ENCODE measurements around the gene RCAN2. TPM values are rescaled to one million over a fixed set of nuclear protein-coding genes. Genes with fewer than 3 reads are reported as not detected.

Gene RCAN2
- total RNA-seq, 2 donors from 2014 or later: 0.55 to 7.6 TPM

- H3K9me3 Mint-ChIP-seq: no peaks in the 10 kb centered on the region
- no peak overlapping the region for H3K4me3 Mint-ChIP-seq
- no peak for ATAC-seq
- H3K36me3 Mint-ChIP-seq: no peaks in the 10 kb centered on the region
- H3K4me1 Mint-ChIP-seq (ENCODE audit: low read depth in 2 of 2): peaks cover 8 to 9% of the 10 kb centered on the region in 2 donors
- no peaks in the 10 kb centered on the region for H3K27me3 Mint-ChIP-seq
- no peak overlapping the region for H3K27ac Mint-ChIP-seq
- DNase-seq (ENCODE audit: low spot score): no peak
Observed at GRCh38 chr6:46215777-46216176, 275.5 kb downstream of the RCAN2 start.

GRCh38 chr6:46215213-46215612, 276.0 kb downstream of the RCAN2 start:
- H3K36me3 Mint-ChIP-seq: no peaks in the 10 kb centered on the region
- H3K4me1 Mint-ChIP-seq (ENCODE audit: low read depth in 2 of 2): peaks cover 8 to 9% of the 10 kb centered on the region in 2 donors
- DNase-seq (ENCODE audit: low spot score): no peak
- no peak overlapping the region for H3K27ac Mint-ChIP-seq
- ATAC-seq: no peak
- H3K9me3 Mint-ChIP-seq: no peaks in the 10 kb centered on the region
- H3K27me3 Mint-ChIP-seq: no peaks in the 10 kb centered on the region
- no peak overlapping the region for H3K4me3 Mint-ChIP-seq

GRCh38 chr6:46211917-46212316, 279.3 kb downstream of the RCAN2 start:
- Mint-ChIP-seq H3K4me3 (no peak overlapping the region), H3K27me3 (no peaks in the 10 kb centered on the region), H3K36me3 (no peaks in the 10 kb centered on the region), H3K9me3 (no peaks in the 10 kb centered on the region), H3K27ac (no peak overlapping the region), H3K4me1 (ENCODE audit: low read depth in 2 of 2) (peaks cover 5 to 8% of the 10 kb centered on the region in 2 donors)
- ATAC-seq: no peak
- no peak for DNase-seq (ENCODE audit: low spot score)

GRCh38 chr6:46210294-46210693, 281.0 kb downstream of the RCAN2 start:
- H3K4me3 Mint-ChIP-seq: no peak overlapping the region
- no peak for ATAC-seq
- no peaks in the 10 kb centered on the region for H3K9me3 Mint-ChIP-seq
- no peak overlapping the region for H3K27ac Mint-ChIP-seq
- H3K27me3 Mint-ChIP-seq: no peaks in the 10 kb centered on the region
- peaks cover 5 to 6% of the 10 kb centered on the region in 2 donors for H3K4me1 Mint-ChIP-seq (ENCODE audit: low read depth in 2 of 2)
- DNase-seq (ENCODE audit: low spot score): no peak
- H3K36me3 Mint-ChIP-seq: no peaks in the 10 kb centered on the region

GRCh38 chr6:46208303-46208702, 282.9 kb downstream of the RCAN2 start:
- no peak for ATAC-seq
- Mint-ChIP-seq H3K4me1 (ENCODE audit: low read depth in 2 of 2) (peaks cover 0 to 3% of the 10 kb centered on the region in 2 donors), H3K9me3 (no peaks in the 10 kb centered on the region), H3K27me3 (no peaks in the 10 kb centered on the region), H3K36me3 (no peaks in the 10 kb centered on the region), H3K27ac (no peak overlapping the region), H3K4me3 (no peak overlapping the region)
- no peak for DNase-seq (ENCODE audit: low spot score)

- Mint-ChIP-seq H3K36me3 (no peaks in the 10 kb centered on the region), H3K27me3 (no peaks in the 10 kb centered on the region), H3K4me1 (ENCODE audit: low read depth in 2 of 2) (peaks cover 0 to 3% of the 10 kb centered on the region in 2 donors), H3K9me3 (no peaks in the 10 kb centered on the region), H3K27ac (no peak overlapping the region), H3K4me3 (no peak overlapping the region)
- DNase-seq (ENCODE audit: low spot score) (no peak), ATAC-seq (no peak)
Observed at GRCh38 chr6:46207174-46207573, 284.1 kb downstream of the RCAN2 start.

GRCh38 chr6:46204880-46205650, 286.2 kb downstream of the RCAN2 start:
- DNase-seq (ENCODE audit: low spot score) (no peak), ATAC-seq (no peak)
- H3K27ac Mint-ChIP-seq: no peak overlapping the region
- H3K27me3 Mint-ChIP-seq: no peaks in the 10 kb centered on the region
- H3K36me3 Mint-ChIP-seq: no peaks in the 10 kb centered on the region
- H3K9me3 Mint-ChIP-seq: no peaks in the 10 kb centered on the region
- H3K4me3 Mint-ChIP-seq: no peak overlapping the region
- peaks cover 0 to 3% of the 10 kb centered on the region in 2 donors for H3K4me1 Mint-ChIP-seq (ENCODE audit: low read depth in 2 of 2)

GRCh38 chr6:46203391-46204177, 287.7 kb downstream of the RCAN2 start:
- no peaks in the 10 kb centered on the region for H3K27me3 Mint-ChIP-seq
- H3K4me3 Mint-ChIP-seq: no peak overlapping the region
- no peaks in the 10 kb centered on the region for H3K9me3 Mint-ChIP-seq
- ATAC-seq: no peak
- H3K4me1 Mint-ChIP-seq (ENCODE audit: low read depth in 2 of 2): peaks cover 0 to 3% of the 10 kb centered on the region in 2 donors
- H3K36me3 Mint-ChIP-seq: no peaks in the 10 kb centered on the region
- no peak for DNase-seq (ENCODE audit: low spot score)
- H3K27ac Mint-ChIP-seq: no peak overlapping the region

- DNase-seq (ENCODE audit: low spot score) (no peak), ATAC-seq (no peak)
- Mint-ChIP-seq H3K4me3 (no peak overlapping the region), H3K27ac (no peak overlapping the region), H3K9me3 (no peaks in the 10 kb centered on the region), H3K36me3 (no peaks in the 10 kb centered on the region), H3K27me3 (no peaks in the 10 kb centered on the region), H3K4me1 (ENCODE audit: low read depth in 2 of 2) (peaks cover 0 to 3% of the 10 kb centered on the region in 2 donors)
Observed at GRCh38 chr6:46201702-46202101, 289.5 kb downstream of the RCAN2 start.

GRCh38 chr6:46199387-46199786, 291.9 kb downstream of the RCAN2 start:
- H3K27me3 Mint-ChIP-seq: no peaks in the 10 kb centered on the region
- no peak overlapping the region for H3K4me3 Mint-ChIP-seq
- H3K4me1 Mint-ChIP-seq (ENCODE audit: low read depth in 2 of 2): no peaks in the 10 kb centered on the region
- no peak overlapping the region for H3K27ac Mint-ChIP-seq
- no peaks in the 10 kb centered on the region for H3K9me3 Mint-ChIP-seq
- H3K36me3 Mint-ChIP-seq: no peaks in the 10 kb centered on the region
- ATAC-seq: no peak
- no peak for DNase-seq (ENCODE audit: low spot score)

- no peak for DNase-seq (ENCODE audit: low spot score)
- H3K4me3 Mint-ChIP-seq: no peak overlapping the region
- no peak overlapping the region for H3K27ac Mint-ChIP-seq
- H3K27me3 Mint-ChIP-seq: no peaks in the 10 kb centered on the region
- no peaks in the 10 kb centered on the region for H3K9me3 Mint-ChIP-seq
- H3K4me1 Mint-ChIP-seq (ENCODE audit: low read depth in 2 of 2): no peaks in the 10 kb centered on the region
- no peak for ATAC-seq
- no peaks in the 10 kb centered on the region for H3K36me3 Mint-ChIP-seq
Observed at GRCh38 chr6:46191961-46192360, 299.3 kb downstream of the RCAN2 start.

GRCh38 chr6:46190889-46191288, 300.4 kb downstream of the RCAN2 start:
- no peaks in the 10 kb centered on the region for H3K9me3 Mint-ChIP-seq
- H3K27ac Mint-ChIP-seq: no peak overlapping the region
- no peak overlapping the region for H3K4me3 Mint-ChIP-seq
- H3K36me3 Mint-ChIP-seq: no peaks in the 10 kb centered on the region
- ATAC-seq: no peak
- H3K27me3 Mint-ChIP-seq: no peaks in the 10 kb centered on the region
- DNase-seq (ENCODE audit: low spot score): no peak
- no peaks in the 10 kb centered on the region for H3K4me1 Mint-ChIP-seq (ENCODE audit: low read depth in 2 of 2)

- H3K36me3 Mint-ChIP-seq: no peaks in the 10 kb centered on the region
- H3K4me3 Mint-ChIP-seq: no peak overlapping the region
- H3K4me1 Mint-ChIP-seq (ENCODE audit: low read depth in 2 of 2): no peaks in the 10 kb centered on the region
- no peaks in the 10 kb centered on the region for H3K9me3 Mint-ChIP-seq
- DNase-seq (ENCODE audit: low spot score) (no peak), ATAC-seq (no peak)
- no peak overlapping the region for H3K27ac Mint-ChIP-seq
- peaks cover 2 to 8% of the 10 kb centered on the region in 2 donors for H3K27me3 Mint-ChIP-seq
Observed at GRCh38 chr6:46189726-46190125, 301.5 kb downstream of the RCAN2 start.

GRCh38 chr6:46186583-46186982, 304.7 kb downstream of the RCAN2 start:
- H3K4me3 Mint-ChIP-seq: no peak overlapping the region
- H3K36me3 Mint-ChIP-seq: no peaks in the 10 kb centered on the region
- H3K27me3 Mint-ChIP-seq: peaks cover 9 to 21% of the 10 kb centered on the region in 2 donors
- H3K4me1 Mint-ChIP-seq (ENCODE audit: low read depth in 2 of 2): no peaks in the 10 kb centered on the region
- no peaks in the 10 kb centered on the region for H3K9me3 Mint-ChIP-seq
- no peak for ATAC-seq
- DNase-seq (ENCODE audit: low spot score): no peak
- H3K27ac Mint-ChIP-seq: no peak overlapping the region

Data from natural killer cell treated with Interleukin-12 subunit alpha and Interleukin-12 subunit beta and Interleukin-15 and Interleukin-18, amount 100 ng/mL, for 72 hours (primary cell).